HG03558 (cell line): ENCODE results near the gene DIP2C.

ENCODE experiments used
- ATAC-seq: cut with Tn5 transposase; IDR thresholded peaks from one replicate; pipeline ENCODE4 v1.9.1; 2021; ENCODE audit warnings: moderate number of reproducible peaks; ENCODE audit not compliant: unreplicated experiment; ENCODE audit errors: extremely low read depth

Gene DIP2C, protein sequence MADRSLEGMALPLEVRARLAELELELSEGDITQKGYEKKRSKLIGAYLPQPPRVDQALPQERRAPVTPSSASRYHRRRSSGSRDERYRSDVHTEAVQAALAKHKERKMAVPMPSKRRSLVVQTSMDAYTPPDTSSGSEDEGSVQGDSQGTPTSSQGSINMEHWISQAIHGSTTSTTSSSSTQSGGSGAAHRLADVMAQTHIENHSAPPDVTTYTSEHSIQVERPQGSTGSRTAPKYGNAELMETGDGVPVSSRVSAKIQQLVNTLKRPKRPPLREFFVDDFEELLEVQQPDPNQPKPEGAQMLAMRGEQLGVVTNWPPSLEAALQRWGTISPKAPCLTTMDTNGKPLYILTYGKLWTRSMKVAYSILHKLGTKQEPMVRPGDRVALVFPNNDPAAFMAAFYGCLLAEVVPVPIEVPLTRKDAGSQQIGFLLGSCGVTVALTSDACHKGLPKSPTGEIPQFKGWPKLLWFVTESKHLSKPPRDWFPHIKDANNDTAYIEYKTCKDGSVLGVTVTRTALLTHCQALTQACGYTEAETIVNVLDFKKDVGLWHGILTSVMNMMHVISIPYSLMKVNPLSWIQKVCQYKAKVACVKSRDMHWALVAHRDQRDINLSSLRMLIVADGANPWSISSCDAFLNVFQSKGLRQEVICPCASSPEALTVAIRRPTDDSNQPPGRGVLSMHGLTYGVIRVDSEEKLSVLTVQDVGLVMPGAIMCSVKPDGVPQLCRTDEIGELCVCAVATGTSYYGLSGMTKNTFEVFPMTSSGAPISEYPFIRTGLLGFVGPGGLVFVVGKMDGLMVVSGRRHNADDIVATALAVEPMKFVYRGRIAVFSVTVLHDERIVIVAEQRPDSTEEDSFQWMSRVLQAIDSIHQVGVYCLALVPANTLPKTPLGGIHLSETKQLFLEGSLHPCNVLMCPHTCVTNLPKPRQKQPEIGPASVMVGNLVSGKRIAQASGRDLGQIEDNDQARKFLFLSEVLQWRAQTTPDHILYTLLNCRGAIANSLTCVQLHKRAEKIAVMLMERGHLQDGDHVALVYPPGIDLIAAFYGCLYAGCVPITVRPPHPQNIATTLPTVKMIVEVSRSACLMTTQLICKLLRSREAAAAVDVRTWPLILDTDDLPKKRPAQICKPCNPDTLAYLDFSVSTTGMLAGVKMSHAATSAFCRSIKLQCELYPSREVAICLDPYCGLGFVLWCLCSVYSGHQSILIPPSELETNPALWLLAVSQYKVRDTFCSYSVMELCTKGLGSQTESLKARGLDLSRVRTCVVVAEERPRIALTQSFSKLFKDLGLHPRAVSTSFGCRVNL (N-terminal part only)

DNA sequence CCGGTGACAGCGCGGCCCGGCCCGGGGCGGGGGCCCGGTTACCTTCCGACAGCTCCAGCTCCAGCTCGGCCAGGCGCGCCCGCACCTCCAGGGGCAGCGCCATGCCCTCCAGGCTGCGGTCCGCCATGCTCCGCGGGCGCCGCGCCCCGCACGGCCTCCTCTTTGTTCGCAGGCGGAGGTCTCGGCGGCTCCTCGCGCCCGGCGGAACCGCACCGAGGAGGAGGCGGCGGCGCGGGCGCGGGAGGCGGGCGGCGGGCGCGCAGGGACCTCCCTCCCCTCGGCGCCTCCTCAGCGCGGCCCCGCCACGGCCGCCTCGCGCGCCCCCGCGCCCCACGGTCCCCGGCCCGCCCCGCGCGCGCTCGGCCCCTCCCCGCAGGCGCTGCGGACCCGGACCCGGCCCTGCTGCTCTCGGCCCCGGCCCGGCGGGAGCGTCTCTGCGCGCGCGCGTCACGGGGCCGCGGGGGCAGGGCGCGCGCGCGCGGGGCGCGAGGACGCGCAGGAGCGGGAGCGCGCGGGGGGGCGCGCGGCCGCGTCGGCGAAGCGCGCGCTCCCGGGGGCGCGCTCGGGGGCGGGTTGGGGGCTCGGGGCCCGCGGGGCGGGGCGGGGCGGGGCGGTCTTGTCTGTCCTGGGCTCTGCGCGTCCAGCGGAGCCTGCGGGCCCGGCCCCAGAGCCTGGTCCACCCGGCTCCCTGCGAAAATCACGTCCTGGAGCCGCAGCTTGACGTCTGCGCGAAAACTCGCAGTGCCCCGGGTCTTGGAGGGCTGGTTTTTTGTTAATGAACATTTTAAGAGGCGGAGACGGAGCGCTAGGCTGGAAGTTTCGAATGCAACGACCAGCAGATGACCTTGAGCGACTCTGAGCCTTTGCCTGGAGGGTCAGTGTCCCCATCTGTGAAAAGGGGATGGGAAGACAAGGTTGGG, at the start of gene DIP2C:
TSS of gene DIP2C (minus strand) at position 217 of the 920 bp plus-strand sequence. CDS start at position 127, 90 bp downstream.
- no peak for ATAC-seq

GRCh38 chr10:734481-734880, 45.0 kb upstream of the DIP2C start:
- ATAC-seq: no peak

DNA sequence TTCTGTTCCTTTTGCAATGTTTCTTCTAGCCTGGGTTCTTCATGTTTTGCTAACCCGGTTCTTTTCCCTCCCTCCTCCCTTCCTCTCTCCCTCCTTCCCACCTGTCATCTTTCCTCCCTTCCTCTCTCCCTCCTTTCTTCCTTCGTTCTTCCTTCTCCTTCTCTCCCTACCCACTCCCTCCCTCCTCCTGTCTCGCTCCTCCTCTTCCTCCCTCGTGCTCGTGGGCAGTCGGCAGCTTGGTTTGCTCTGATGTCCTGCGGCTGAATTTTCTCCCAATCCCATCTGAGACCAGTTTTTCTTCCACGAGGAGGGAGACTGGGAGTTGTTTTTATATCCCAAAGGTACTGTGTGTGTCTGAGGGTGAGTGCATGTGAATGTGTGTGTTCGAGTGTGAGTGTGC, 43.6 kb upstream of the DIP2C start:
- no peak for ATAC-seq

DNA sequence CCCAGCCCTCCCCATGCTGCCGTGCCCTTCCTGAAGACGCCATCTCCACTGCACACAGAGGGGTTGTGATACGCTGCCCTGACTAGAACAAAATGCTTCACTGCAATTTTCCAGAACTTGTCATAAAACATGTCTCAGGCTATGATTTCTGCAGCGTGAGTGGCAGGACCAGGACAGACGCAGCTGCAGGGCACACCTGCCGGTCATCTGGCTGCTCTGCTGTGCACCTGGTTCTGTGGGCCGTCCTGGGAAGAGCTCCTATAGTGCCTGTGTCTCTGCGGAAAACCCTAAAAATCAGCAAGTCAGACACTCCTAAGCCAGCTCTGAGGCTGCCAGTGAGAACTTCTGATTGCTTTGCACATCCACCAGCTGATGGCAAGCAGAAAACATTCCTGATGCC, 39.7 kb upstream of the DIP2C start:
- ATAC-seq: no peak

DNA sequence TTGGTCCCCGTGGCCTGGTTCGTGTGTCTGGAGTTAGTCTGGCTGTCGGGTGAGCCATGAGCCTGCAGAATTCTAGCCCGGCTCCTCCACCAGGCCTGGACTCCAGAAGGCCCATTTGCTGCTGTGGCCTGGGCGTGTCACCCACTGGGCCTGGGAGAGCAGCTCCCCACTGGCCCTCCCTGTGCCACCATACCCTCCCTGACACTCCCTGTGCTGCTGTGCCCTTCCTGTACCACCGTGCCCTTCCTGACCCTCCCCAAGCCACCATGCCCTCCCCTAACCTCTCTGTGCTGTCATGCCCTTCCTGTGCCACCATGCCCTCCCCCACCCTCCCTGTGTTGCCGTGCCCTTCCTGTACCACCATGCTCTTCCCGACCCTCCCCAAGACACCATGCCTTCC, 39.1 kb upstream of the DIP2C start:
- no peak for ATAC-seq

- no peak for ATAC-seq
Measured at GRCh38 chr10:727162-727790, 37.8 kb upstream of the DIP2C start.

- no peak for ATAC-seq
Measured at GRCh38 chr10:725786-726185, 36.3 kb upstream of the DIP2C start.

- ATAC-seq: no peak
Measured at GRCh38 chr10:725302-725701, 35.8 kb upstream of the DIP2C start.

DNA sequence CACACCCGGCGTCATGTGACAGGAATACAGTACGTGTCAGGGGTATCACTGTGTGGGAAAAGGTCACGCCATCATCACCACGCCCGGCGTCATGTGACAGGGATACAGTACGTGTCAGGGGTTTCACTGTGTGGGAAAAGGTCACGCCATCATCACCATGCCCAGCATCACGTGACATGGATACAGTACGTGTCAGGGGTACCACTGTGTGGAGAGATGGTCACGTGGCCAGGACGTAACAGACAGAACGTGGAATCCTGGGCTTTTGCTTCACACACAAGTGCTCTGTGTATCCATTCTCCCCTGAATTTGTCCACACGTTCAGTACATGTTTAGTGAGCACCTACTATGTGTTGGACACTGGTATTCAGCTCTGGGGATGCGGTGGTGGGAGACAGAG, 34.5 kb upstream of the DIP2C start:
- ATAC-seq: no peak

DNA sequence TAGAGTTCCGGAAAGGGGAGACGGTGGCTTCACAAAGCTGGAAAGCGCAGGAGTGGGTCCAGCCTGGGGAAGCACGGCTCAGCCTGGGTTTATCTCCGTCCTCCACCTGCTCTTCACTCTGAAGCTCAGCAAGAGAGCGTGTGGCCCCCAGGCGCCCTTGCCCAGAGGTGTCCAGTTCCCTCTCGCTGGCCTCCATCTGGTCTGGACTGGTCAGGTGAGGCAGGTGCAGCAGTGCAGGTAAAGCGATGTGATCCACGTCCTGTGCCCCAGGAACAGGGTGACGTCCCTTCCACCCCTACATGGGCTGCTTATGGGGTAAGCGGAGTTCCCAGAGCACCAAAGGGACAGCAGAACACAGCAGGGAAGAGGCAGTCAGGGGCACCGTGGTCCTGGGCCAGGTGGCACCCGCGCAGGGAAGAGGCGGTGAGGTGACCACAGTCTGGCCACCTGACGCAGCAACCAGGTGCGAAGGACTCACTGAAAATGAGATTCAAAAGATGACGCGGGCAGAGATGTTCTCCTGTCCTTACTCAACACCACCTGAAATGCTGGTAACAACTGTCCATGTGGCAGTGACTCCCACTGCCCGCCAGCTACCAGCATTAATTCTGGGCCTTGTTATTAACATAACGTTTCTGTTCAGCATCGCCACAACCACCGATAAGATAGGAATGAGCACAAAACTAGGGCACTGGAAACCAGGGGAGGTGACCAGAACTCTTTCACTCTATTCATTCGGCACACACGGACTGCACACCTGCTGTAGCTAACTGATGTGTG, 33.0 kb upstream of the DIP2C start:
- no peak for ATAC-seq

DNA sequence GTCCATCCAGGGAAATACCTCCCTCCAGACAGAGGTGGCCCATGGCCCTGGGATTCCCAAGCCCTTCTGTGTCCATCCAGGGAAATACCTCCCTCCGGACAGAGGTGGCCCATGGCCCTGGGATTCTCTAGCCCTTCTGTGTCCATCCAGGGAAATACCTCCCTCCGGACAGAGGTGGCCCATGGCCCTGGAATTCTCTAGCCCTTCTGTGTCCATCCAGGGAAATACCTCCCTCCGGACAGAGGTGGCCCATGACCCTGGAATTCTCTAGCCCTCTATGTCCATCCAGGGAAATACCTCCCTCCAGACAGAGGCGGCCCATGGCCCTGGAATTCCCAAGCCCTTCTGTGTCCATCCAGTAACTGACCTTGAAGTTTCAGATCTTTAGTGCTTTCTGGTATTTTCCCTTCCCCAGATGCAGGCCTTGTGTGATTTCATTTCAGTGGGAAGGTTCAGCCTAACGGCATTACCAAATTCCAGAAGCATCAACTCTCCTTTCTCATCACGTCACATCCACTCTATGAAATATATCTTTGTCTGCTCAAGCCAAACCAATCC, 28.8 kb upstream of the DIP2C start:
- no peak for ATAC-seq

- no peak for ATAC-seq
Measured at GRCh38 chr10:717458-717857, 28.0 kb upstream of the DIP2C start.

GRCh38 chr10:716821-717220, 27.4 kb upstream of the DIP2C start:
- ATAC-seq: no peak

- no peak for ATAC-seq
Measured at GRCh38 chr10:714214-714613, 24.7 kb upstream of the DIP2C start.

- ATAC-seq: no peak
Measured at GRCh38 chr10:712575-712974, 23.1 kb upstream of the DIP2C start.

- no peak for ATAC-seq
Measured at GRCh38 chr10:712089-712488, 22.6 kb upstream of the DIP2C start.

DNA sequence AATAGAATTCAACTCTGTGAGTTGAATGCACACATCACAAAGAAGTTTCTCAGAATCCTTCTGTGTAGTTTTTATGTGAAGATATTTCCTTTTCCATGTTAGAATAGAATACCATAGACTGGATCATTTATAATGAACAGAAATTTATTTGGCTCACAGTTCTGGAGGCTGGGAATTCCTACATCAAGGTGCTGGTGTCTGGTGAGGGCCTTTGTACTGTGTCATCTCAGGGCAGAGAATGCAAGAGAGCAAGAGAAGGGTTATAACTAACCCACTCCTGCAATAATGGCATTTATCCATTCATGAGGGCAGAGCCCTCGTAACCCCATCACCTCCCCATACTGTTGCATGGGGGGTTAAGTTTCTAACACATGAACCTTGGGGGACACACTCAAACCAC, 18.4 kb upstream of the DIP2C start:
- no peak for ATAC-seq

DNA sequence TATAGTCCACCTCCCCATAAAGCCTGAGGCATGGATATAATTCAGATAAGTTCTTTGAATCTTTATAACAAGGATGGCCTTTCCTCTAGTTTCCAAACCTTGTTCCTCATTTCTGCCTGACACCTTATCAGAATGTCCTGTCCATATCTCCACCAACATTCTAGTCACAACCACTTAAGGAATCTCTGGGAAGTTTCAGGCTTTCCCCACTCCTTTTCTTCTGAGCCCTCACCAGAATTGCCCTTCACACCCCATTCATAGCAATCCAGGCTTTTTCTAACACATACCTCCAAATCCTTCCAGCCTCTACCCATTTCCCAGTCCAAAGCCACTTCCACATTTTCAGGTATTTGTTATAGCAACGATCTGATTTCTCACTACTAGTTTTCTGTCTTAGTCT, 18.0 kb upstream of the DIP2C start:
- ATAC-seq: no peak
